Measurements from ENCODE around the gene IFI16.

The IFI16 gene

DNA sequence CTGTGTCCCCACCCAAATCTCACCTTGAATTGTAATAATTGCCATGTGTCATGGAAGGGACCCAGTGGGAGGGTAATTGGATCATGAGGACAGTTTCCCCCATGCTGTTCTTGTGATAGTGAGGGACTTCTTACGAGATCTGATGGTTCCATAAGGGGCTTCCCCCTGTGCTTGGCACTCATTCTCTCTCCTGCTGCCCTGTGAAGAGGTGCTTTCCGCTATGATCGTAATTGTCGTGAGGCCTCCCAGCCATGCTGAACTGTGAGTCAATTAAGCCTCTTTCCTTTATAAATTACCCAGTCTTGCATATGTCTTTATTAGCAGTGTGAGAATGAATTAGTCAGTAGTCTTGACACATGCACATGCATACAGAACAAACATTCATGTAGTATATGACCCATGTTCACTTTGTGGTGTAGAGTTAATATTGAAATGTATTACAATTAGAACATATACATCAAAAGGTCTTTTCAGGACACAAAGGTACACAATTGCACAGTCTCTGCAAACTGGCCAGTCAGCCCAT is 16.9 kb upstream of the IFI16 start:
- Histone ChIP-seq H2BK15ac (ENCODE audit: low read depth, poor library complexity, severe bottlenecking) (no peak overlapping the region), H2AFZ (ENCODE audit: low read depth, low read length) (no peak overlapping the region), H3K9ac (ENCODE audit: low read length) (no peak overlapping the region), H3K4me1 (ENCODE audit: control insufficient read depth, insufficient read depth, low read depth, low read length) (no peaks in the 10 kb centered on the region), H3K27me3 (ENCODE audit: control insufficient read depth in 1 of 2, insufficient read depth in 1 of 2, low read length in 2 of 2) (no peaks in the 10 kb centered on the region), H3K4me3 (ENCODE audit: insufficient read depth in 1 of 2, low read depth in 1 of 2, low read length in 2 of 2) (no peak overlapping the region), H2BK5ac (ENCODE audit: low read depth, low read length, poor library complexity, severe bottlenecking) (no peak overlapping the region), H2AK5ac (ENCODE audit: low read length, severe bottlenecking) (no peak overlapping the region), H4K91ac (ENCODE audit: low read length) (no peak overlapping the region), H2BK12ac (ENCODE audit: low read length in 2 of 2) (no peak overlapping the region), H2BK120ac (ENCODE audit: low read depth, low read length) (no peak overlapping the region), H3K18ac (ENCODE audit: low read depth in 1 of 2, low read length in 2 of 2) (no peak overlapping the region), H3K79me1 (replicated peaks; ENCODE audit: low read length, poor library complexity, severe bottlenecking) (no peaks in the 10 kb centered on the region), H3K36me3 (ENCODE audit: control insufficient read depth in 1 of 2, insufficient read depth in 2 of 2, low read depth in 1 of 2, low read length in 2 of 2) (no peaks in the 10 kb centered on the region), H3K9me3 (ENCODE audit: control insufficient read depth, low read length) (no peaks in the 10 kb centered on the region), H3K23ac (ENCODE audit: low read length in 2 of 2) (no peak overlapping the region), H3K14ac (ENCODE audit: low read length in 2 of 2) (no peak overlapping the region), H3K4ac (ENCODE audit: low read depth in 1 of 2, low read length in 2 of 2) (no peak overlapping the region), H4K8ac (ENCODE audit: low read length) (no peak overlapping the region), H3K27ac (ENCODE audit: low read length, poor library complexity, severe bottlenecking) (no peak overlapping the region), H3K4me2 (ENCODE audit: low read length, poor library complexity, severe bottlenecking) (no peak overlapping the region)
- WGBS, result 80% methylated on average over 3 of the region's 4 CpGs
- no peak for DNase-seq

DNA sequence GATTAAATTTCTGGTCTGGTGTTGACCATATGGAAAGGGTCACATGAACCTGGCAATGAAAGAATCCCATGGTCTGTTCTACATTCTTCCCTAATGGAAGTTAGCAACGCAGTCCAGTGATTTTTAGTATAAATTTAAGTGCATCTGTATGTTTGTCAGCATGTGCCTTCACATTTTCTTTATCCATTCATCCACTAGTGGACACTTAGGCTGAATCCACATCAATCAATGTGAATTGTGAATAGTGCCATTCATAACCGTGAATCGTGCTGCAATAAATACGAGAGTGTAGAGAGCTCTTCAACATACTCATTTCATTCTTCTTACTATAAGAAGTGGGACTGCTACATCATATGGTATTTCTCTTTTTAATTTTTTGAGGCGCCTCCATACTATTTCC is 12.7 kb upstream of the IFI16 start:
- H3K4ac ChIP-seq (ENCODE audit: low read depth in 1 of 2, low read length in 2 of 2), result no peak overlapping the region
- no peaks in the 10 kb centered on the region for H3K27me3 ChIP-seq (ENCODE audit: control insufficient read depth in 1 of 2, insufficient read depth in 1 of 2, low read length in 2 of 2)
- H4K91ac ChIP-seq (ENCODE audit: low read length), result no peak overlapping the region
- H3K4me3 ChIP-seq (ENCODE audit: insufficient read depth in 1 of 2, low read depth in 1 of 2, low read length in 2 of 2), result no peak overlapping the region
- no peak overlapping the region for H2BK5ac ChIP-seq (ENCODE audit: low read depth, low read length, poor library complexity, severe bottlenecking)
- H3K9me3 ChIP-seq (ENCODE audit: control insufficient read depth, low read length), result no peaks in the 10 kb centered on the region
- no peak overlapping the region for H2AK5ac ChIP-seq (ENCODE audit: low read length, severe bottlenecking)
- no peak for DNase-seq
- H3K9ac ChIP-seq (ENCODE audit: low read length), result no peak overlapping the region
- no peak overlapping the region for H3K4me2 ChIP-seq (ENCODE audit: low read length, poor library complexity, severe bottlenecking)
- WGBS, result 50% methylated on average over 2 of the region's 5 CpGs
- H2BK12ac ChIP-seq (ENCODE audit: low read length in 2 of 2), result no peak overlapping the region
- H3K18ac ChIP-seq (ENCODE audit: low read depth in 1 of 2, low read length in 2 of 2), result no peak overlapping the region
- H3K4me1 ChIP-seq (ENCODE audit: control insufficient read depth, insufficient read depth, low read depth, low read length), result no peaks in the 10 kb centered on the region
- no peak overlapping the region for H3K23ac ChIP-seq (ENCODE audit: low read length in 2 of 2)
- H4K8ac ChIP-seq (ENCODE audit: low read length), result no peak overlapping the region
- no peaks in the 10 kb centered on the region for H3K79me1 ChIP-seq (replicated peaks; ENCODE audit: low read length, poor library complexity, severe bottlenecking)
- no peak overlapping the region for H2BK120ac ChIP-seq (ENCODE audit: low read depth, low read length)
- H3K36me3 ChIP-seq (ENCODE audit: control insufficient read depth in 1 of 2, insufficient read depth in 2 of 2, low read depth in 1 of 2, low read length in 2 of 2), result no peaks in the 10 kb centered on the region
- H2AFZ ChIP-seq (ENCODE audit: low read depth, low read length), result no peak overlapping the region
- no peak overlapping the region for H3K14ac ChIP-seq (ENCODE audit: low read length in 2 of 2)
- no peak overlapping the region for H2BK15ac ChIP-seq (ENCODE audit: low read depth, poor library complexity, severe bottlenecking)
- no peak overlapping the region for H3K27ac ChIP-seq (ENCODE audit: low read length, poor library complexity, severe bottlenecking)

DNA sequence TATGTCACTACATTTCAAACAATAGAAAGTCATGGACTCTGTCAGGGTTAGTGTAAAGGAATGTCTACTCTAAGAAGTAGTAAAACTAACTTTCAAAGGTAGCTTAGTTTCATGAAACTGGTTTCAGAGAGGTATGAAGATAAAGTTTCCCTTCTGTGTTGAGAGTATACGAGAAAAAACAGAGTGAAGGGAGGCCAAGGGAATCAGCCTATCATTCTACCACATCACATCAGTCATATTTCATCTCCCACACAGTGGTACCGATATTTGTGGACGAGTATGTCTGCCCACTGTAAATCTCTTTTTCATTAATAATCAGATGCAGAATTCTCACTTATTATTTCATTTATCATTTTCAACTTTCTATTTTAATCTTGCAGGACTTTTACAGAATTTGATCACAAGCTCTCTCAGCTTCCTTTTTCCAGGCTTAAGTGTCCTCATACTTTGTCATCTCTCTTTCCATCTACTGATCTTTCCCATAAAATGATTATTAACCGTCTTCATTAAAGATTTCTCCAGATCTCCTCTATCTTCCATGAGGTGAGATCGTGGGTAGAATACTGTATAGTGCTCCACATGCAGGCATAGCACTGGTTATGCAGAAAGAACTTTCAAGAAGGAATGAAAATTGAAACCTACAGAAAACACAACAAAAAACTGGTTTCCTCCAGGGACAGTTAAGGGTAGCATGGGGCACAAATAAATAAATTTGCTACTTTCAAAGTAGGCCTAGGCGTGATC is 11.5 kb upstream of the IFI16 start:
- Histone ChIP-seq H2BK120ac (ENCODE audit: low read depth, low read length) (no peak overlapping the region), H3K23ac (ENCODE audit: low read length in 2 of 2) (no peak overlapping the region), H3K9me3 (ENCODE audit: control insufficient read depth, low read length) (no peaks in the 10 kb centered on the region), H2BK12ac (ENCODE audit: low read length in 2 of 2) (no peak overlapping the region), H3K9ac (ENCODE audit: low read length) (peak overlapping the region; percentile 99), H2BK15ac (ENCODE audit: low read depth, poor library complexity, severe bottlenecking) (no peak overlapping the region), H3K14ac (ENCODE audit: low read length in 2 of 2) (no peak overlapping the region), H3K18ac (ENCODE audit: low read depth in 1 of 2, low read length in 2 of 2) (no peak overlapping the region), H3K4me3 (ENCODE audit: insufficient read depth in 1 of 2, low read depth in 1 of 2, low read length in 2 of 2) (no peak overlapping the region), H3K36me3 (ENCODE audit: control insufficient read depth in 1 of 2, insufficient read depth in 2 of 2, low read depth in 1 of 2, low read length in 2 of 2) (no peaks in the 10 kb centered on the region), H3K4me1 (ENCODE audit: control insufficient read depth, insufficient read depth, low read depth, low read length) (no peaks in the 10 kb centered on the region), H3K27ac (ENCODE audit: low read length, poor library complexity, severe bottlenecking) (no peak overlapping the region), H3K79me1 (replicated peaks; ENCODE audit: low read length, poor library complexity, severe bottlenecking) (no peaks in the 10 kb centered on the region), H3K4me2 (ENCODE audit: low read length, poor library complexity, severe bottlenecking) (no peak overlapping the region), H4K91ac (ENCODE audit: low read length) (no peak overlapping the region), H3K27me3 (ENCODE audit: control insufficient read depth in 1 of 2, insufficient read depth in 1 of 2, low read length in 2 of 2) (no peaks in the 10 kb centered on the region), H2BK5ac (ENCODE audit: low read depth, low read length, poor library complexity, severe bottlenecking) (no peak overlapping the region), H2AFZ (ENCODE audit: low read depth, low read length) (no peak overlapping the region), H3K4ac (ENCODE audit: low read depth in 1 of 2, low read length in 2 of 2) (no peak overlapping the region), H2AK5ac (ENCODE audit: low read length, severe bottlenecking) (no peak overlapping the region), H4K8ac (ENCODE audit: low read length) (no peak overlapping the region)
- DNase-seq, result no peak
- 55% methylated on average over 6 of the region's 6 CpGs for WGBS

DNA sequence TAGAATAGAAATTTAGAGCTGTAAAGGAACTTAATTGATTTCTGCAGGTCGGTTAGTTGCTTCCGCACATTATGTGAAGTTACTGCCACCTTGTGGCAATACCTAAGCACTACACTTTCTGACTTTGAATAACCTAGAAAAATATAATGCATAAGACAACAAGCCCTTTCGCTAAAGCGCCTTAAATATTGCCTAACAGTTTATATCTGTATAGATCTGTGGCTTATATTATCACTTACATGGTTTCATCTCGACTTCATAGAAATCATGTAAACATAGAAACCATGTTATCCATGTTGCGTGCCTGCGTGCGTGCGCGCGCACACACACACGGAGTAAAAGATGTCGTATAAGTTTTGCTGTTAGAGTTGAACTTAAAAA is 10.9 kb upstream of the IFI16 start:
- Histone ChIP-seq H2BK5ac (ENCODE audit: low read depth, low read length, poor library complexity, severe bottlenecking) (no peak overlapping the region), H3K79me1 (replicated peaks; ENCODE audit: low read length, poor library complexity, severe bottlenecking) (no peaks in the 10 kb centered on the region), H3K4me2 (ENCODE audit: low read length, poor library complexity, severe bottlenecking) (peak overlapping the region; percentile 68), H2BK15ac (ENCODE audit: low read depth, poor library complexity, severe bottlenecking) (no peak overlapping the region), H3K23ac (ENCODE audit: low read length in 2 of 2) (no peak overlapping the region), H3K27ac (ENCODE audit: low read length, poor library complexity, severe bottlenecking) (peak overlapping the region; percentile 60), H4K91ac (ENCODE audit: low read length) (no peak overlapping the region), H3K4me3 (ENCODE audit: insufficient read depth in 1 of 2, low read depth in 1 of 2, low read length in 2 of 2) (peak overlapping the region in 1 of 2 experiments; percentile 82), H3K4ac (ENCODE audit: low read depth in 1 of 2, low read length in 2 of 2) (no peak overlapping the region), H2AFZ (ENCODE audit: low read depth, low read length) (no peak overlapping the region), H3K36me3 (ENCODE audit: control insufficient read depth in 1 of 2, insufficient read depth in 2 of 2, low read depth in 1 of 2, low read length in 2 of 2) (no peaks in the 10 kb centered on the region), H2BK120ac (ENCODE audit: low read depth, low read length) (no peak overlapping the region), H3K18ac (ENCODE audit: low read depth in 1 of 2, low read length in 2 of 2) (peak overlapping the region; percentile 8 to 16), H3K9ac (ENCODE audit: low read length) (peak overlapping the region; percentile 99), H3K27me3 (ENCODE audit: control insufficient read depth in 1 of 2, insufficient read depth in 1 of 2, low read length in 2 of 2) (no peaks in the 10 kb centered on the region), H2BK12ac (ENCODE audit: low read length in 2 of 2) (no peak overlapping the region), H3K14ac (ENCODE audit: low read length in 2 of 2) (no peak overlapping the region), H2AK5ac (ENCODE audit: low read length, severe bottlenecking) (no peak overlapping the region), H3K9me3 (ENCODE audit: control insufficient read depth, low read length) (no peaks in the 10 kb centered on the region), H4K8ac (ENCODE audit: low read length) (no peak overlapping the region), H3K4me1 (ENCODE audit: control insufficient read depth, insufficient read depth, low read depth, low read length) (no peaks in the 10 kb centered on the region)
- WGBS, result 0% methylated on average over 10 of the region's 13 CpGs
- DNase-seq, result peak; percentile 72

Data from mesenchymal stem cell (in vitro differentiated cells and primary cell).